K562 (cell line): ENCODE measurements around the gene CD164L2. TPM values are rescaled to one million over a fixed set of nuclear protein-coding genes. Genes with fewer than 3 reads are reported as not detected.
A peak's percentile ranks its signal among the peaks of the same experiment; 100 is the strongest.

ENCODE experiments used
- ASH1L ChIP-seq: fragments of 450-650 bp; IDR thresholded peaks from 2 replicates; pipeline ENCODE4 v1.6.1; 2018; ENCODE audit warnings: borderline replicate concordance, mild to moderate bottlenecking, low read depth; ENCODE audit not compliant: partially characterized antibody
- CBX5 ChIP-seq: IDR thresholded peaks from 2 replicates; pipeline ENCODE4 v1.6.1; 2014; ENCODE audit warnings: low read depth, borderline replicate concordance
- DNMT1 ChIP-seq: fragments of 450-650 bp; IDR thresholded peaks from 2 replicates; pipeline ENCODE4 v1.6.1; 2016; ENCODE audit warnings: antibody characterized with exemption, mild to moderate bottlenecking
- ESRRB ChIP-seq: fragments of 250-450 bp; sonication (Bioruptor Pico); IDR thresholded peaks from 2 replicates; pipeline ENCODE4 v1.5.0; 2020; ENCODE audit warnings: mild to moderate bottlenecking, moderate library complexity, borderline replicate concordance
- HDAC2 ChIP-seq: fragments of 450-650 bp; IDR thresholded peaks from 2 replicates; pipeline ENCODE4 v1.6.1; 2016; ENCODE audit warnings: mild to moderate bottlenecking
- HNRNPK ChIP-seq: fragments of 200-400 bp; formaldehyde crosslinking; IDR thresholded peaks from one replicate; pipeline ENCODE4 v1.6.1; 2018; ENCODE audit warnings: mild to moderate bottlenecking, low read depth, low read length; ENCODE audit not compliant: poor library complexity, severe bottlenecking
- MIER1 ChIP-seq: fragments of 450-650 bp; IDR thresholded peaks from 2 replicates; pipeline ENCODE4 v1.6.1; 2016; ENCODE audit warnings: antibody characterized with exemption, mild to moderate bottlenecking, low read depth
- NCOA2 ChIP-seq, 2 experiments: fragments of 450-650 bp; IDR thresholded peaks; 2 replicates each; pipeline ENCODE4 v1.6.1; 2018; ENCODE audit warnings: mild to moderate bottlenecking in 2 of 2, moderate library complexity in 1 of 2; ENCODE audit not compliant: partially characterized antibody in 2 of 2
- NFRKB ChIP-seq: fragments of 450-650 bp; IDR thresholded peaks from 2 replicates; pipeline ENCODE4 v1.6.1; 2016; ENCODE audit warnings: low read depth
- SETDB1 ChIP-seq: IDR thresholded peaks from one replicate; pipeline ENCODE4 v1.6.1; 2012; ENCODE audit warnings: low read length, control low read depth, inconsistent platforms
- TBL1XR1 ChIP-seq, 2 experiments: IDR thresholded peaks; 2 replicates each; pipeline ENCODE4 v1.6.1; 2012; ENCODE audit warnings: improper control_type of control experiment in 2 of 2, low read length in 2 of 2, mild to moderate bottlenecking in 1 of 2
- ZFPM2 ChIP-seq: fragments of 250-450 bp; sonication (Bioruptor Pico); IDR thresholded peaks from 2 replicates; pipeline ENCODE4 v1.5.1; 2022; ENCODE audit warnings: mild to moderate bottlenecking
- ZKSCAN1 ChIP-seq: fragments of 150-350 bp; IDR thresholded peaks from 2 replicates; pipeline ENCODE4 v1.6.1; 2016; ENCODE audit warnings: low read depth, low read length
- ZNF174 ChIP-seq: fragments of 250-450 bp; sonication (Bioruptor Pico); IDR thresholded peaks from 2 replicates; pipeline ENCODE4 v1.4.0; 2020; ENCODE audit warnings: mild to moderate bottlenecking
- polyA plus RNA-seq, 8 experiments: library from polyadenylated mRNA; depleted of rRNA in 4 of 8; stranded (reverse) in 5 of 8; unstranded in 3 of 8; fragments of >200 nt; fragmentation: Nextera tagmentation in 2 of 8; fragmentation: Illumina TruSeq in 1 of 8; extraction: Ambion mirVana in 2 of 8; extraction: Trizol in 1 of 8; gene quantifications; 2 replicates each; pipeline versions ENCODE4 v1.2.1 to v1.2.3, GENCODE V29; 2011 to 2014; ENCODE audit warnings: inconsistent platforms in 1 of 8, missing spikeins in 1 of 8
- total RNA-seq, 7 experiments: library from RNA; depleted of rRNA in 6 of 7; stranded (reverse); fragments of >200 nt in 6 of 7; fragmentation: Illumina TruSeq in 2 of 7; extraction: Trizol in 2 of 7; gene quantifications; 2 replicates each; pipeline versions ENCODE4 v1.2.1 to v1.2.3, GENCODE V29; 2011 to 2021; ENCODE audit warnings: low replicate concordance in 1 of 7
- TF ChIP-seq, protein P1 (sequence below): fragments of 450-650 bp; IDR thresholded peaks from 2 replicates; pipeline ENCODE4 v1.6.1; 2016; ENCODE audit warnings: mild to moderate bottlenecking
- TF ChIP-seq, protein P2 (sequence below): IDR thresholded peaks from 2 replicates; pipeline ENCODE4 v1.6.1; 2011; ENCODE audit not compliant: insufficient read length; ENCODE audit errors: extremely low read depth
- TF ChIP-seq, protein P3 (sequence below): fragments of 250-450 bp; sonication (Bioruptor Pico); IDR thresholded peaks from 2 replicates; pipeline ENCODE4 v1.8.0; 2022; ENCODE audit warnings: moderate library complexity, mild to moderate bottlenecking, inconsistent platforms
- TF ChIP-seq, protein P4 (sequence below): sonication (generic); formaldehyde crosslinking; IDR thresholded peaks from 2 replicates; pipeline ENCODE4 v1.8.0; 2023; ENCODE audit warnings: mild to moderate bottlenecking, missing genetic modification reagents
- TF ChIP-seq, protein P5 (sequence below), 2 experiments: IDR thresholded peaks in 1 of 2; conservative IDR thresholded peaks in 1 of 2; 2 replicates each; pipeline ENCODE4 v1.6.1; 2016; ENCODE audit warnings: low read depth in 2 of 2, mild to moderate bottlenecking in 1 of 2, missing compliant biosample characterization in 1 of 2, missing genetic modification characterization in 1 of 2, moderate library complexity in 1 of 2

The CD164L2 gene
- total and polyA plus RNA-seq, 9 of the 15 experiments (the other 6 are each of a cell fraction or from before 2014, with no cell fraction given): 0.08 to 0.92 (median 0.38) TPM; not detected in 1

DNA sequence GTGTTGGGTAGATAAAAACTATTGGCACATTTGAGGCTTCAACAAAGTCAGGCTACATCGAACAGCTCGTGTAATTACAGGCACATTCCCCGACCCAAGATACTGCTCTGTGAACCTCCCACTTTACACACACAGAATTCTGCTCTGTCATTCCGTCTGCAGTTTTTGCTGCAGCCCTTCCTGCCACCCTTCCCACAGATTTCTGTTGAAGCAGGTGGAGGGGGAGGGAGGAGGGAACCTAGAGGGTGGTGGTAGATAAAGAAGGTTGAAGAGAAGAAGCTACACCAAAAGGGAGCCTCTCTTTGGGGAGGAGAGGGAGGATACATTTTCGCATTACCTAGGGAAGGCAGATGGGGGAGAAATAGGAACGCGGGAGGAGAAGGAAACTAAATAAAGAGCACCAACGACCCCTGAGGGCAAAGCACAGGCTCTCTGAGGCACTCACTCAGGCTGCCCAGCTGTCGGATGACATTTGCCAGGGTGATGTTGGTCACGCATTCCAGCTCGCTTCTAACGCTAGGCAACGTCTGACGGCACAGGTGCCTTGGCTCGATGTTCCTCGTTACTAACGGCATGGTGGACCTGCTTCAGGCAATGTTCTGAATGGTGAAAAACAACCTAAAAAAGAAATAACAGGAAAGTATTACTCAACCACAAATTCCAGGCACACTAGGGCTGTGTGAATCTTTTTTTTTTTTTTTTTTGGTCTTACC lies 45.3 kb upstream of the CD164L2 start (continued):
- TF ChIP-seq ZKSCAN1 (0 out of 2 replicates have a peak, but pooled peaks have one; percentile 23), HDAC2 (peak; percentile 98), ZFPM2 (CRISPR knock-in tag) (no peak), SETDB1 (no peak), MIER1 (no peak), HNRNPK (no peak), TBL1XR1 (IDR thresholded peaks at IDR 0.05; ENCODE audit: low read length in 2 of 2) (peak in 1 of 2 experiments; percentile 91; a peak in 2 of 4 replicates), NCOA2 (IDR thresholded peaks at IDR 0.05; ENCODE audit: partially characterized antibody in 2 of 2) (no peak), DNMT1 (no peak), ASH1L (no peak), CBX5 (no peak), NFRKB (0 out of 2 replicates have a peak, but pooled peaks have one; percentile 41), ESRRB (no peak), ZNF174 (no peak)
- TF ChIP-seq, protein P1, sequence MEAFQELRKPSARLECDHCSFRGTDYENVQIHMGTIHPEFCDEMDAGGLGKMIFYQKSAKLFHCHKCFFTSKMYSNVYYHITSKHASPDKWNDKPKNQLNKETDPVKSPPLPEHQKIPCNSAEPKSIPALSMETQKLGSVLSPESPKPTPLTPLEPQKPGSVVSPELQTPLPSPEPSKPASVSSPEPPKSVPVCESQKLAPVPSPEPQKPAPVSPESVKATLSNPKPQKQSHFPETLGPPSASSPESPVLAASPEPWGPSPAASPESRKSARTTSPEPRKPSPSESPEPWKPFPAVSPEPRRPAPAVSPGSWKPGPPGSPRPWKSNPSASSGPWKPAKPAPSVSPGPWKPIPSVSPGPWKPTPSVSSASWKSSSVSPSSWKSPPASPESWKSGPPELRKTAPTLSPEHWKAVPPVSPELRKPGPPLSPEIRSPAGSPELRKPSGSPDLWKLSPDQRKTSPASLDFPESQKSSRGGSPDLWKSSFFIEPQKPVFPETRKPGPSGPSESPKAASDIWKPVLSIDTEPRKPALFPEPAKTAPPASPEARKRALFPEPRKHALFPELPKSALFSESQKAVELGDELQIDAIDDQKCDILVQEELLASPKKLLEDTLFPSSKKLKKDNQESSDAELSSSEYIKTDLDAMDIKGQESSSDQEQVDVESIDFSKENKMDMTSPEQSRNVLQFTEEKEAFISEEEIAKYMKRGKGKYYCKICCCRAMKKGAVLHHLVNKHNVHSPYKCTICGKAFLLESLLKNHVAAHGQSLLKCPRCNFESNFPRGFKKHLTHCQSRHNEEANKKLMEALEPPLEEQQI: no peak
- TF ChIP-seq, protein P2, sequence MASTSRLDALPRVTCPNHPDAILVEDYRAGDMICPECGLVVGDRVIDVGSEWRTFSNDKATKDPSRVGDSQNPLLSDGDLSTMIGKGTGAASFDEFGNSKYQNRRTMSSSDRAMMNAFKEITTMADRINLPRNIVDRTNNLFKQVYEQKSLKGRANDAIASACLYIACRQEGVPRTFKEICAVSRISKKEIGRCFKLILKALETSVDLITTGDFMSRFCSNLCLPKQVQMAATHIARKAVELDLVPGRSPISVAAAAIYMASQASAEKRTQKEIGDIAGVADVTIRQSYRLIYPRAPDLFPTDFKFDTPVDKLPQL: no peak
- TF ChIP-seq, protein P3, sequence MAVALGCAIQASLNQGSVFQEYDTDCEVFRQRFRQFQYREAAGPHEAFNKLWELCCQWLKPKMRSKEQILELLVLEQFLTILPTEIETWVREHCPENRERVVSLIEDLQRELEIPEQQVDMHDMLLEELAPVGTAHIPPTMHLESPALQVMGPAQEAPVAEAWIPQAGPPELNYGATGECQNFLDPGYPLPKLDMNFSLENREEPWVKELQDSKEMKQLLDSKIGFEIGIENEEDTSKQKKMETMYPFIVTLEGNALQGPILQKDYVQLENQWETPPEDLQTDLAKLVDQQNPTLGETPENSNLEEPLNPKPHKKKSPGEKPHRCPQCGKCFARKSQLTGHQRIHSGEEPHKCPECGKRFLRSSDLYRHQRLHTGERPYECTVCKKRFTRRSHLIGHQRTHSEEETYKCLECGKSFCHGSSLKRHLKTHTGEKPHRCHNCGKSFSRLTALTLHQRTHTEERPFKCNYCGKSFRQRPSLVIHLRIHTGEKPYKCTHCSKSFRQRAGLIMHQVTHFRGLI: no peak
- TF ChIP-seq, protein P4, sequence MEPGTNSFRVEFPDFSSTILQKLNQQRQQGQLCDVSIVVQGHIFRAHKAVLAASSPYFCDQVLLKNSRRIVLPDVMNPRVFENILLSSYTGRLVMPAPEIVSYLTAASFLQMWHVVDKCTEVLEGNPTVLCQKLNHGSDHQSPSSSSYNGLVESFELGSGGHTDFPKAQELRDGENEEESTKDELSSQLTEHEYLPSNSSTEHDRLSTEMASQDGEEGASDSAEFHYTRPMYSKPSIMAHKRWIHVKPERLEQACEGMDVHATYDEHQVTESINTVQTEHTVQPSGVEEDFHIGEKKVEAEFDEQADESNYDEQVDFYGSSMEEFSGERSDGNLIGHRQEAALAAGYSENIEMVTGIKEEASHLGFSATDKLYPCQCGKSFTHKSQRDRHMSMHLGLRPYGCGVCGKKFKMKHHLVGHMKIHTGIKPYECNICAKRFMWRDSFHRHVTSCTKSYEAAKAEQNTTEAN (CRISPR knock-in tag): no peak
- TF ChIP-seq, protein P5, sequence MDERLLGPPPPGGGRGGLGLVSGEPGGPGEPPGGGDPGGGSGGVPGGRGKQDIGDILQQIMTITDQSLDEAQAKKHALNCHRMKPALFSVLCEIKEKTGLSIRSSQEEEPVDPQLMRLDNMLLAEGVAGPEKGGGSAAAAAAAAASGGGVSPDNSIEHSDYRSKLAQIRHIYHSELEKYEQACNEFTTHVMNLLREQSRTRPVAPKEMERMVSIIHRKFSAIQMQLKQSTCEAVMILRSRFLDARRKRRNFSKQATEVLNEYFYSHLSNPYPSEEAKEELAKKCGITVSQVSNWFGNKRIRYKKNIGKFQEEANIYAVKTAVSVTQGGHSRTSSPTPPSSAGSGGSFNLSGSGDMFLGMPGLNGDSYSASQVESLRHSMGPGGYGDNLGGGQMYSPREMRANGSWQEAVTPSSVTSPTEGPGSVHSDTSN (CRISPR knock-in tag; IDR thresholded peaks at IDR 0.05; ENCODE audit: low read depth): no peak
- TF ChIP-seq, protein P5 (tag; conservative IDR thresholded peaks at IDR 0.05; ENCODE audit: low read depth): no peak
